ENCODE measurements around the gene HECTD1. TPM values are rescaled to one million over a fixed set of nuclear protein-coding genes. Genes with fewer than 3 reads are reported as not detected.

The HECTD1 gene
- total and polyA plus RNA-seq, 8 donors, result 33.5 to 529 (median 182) TPM

DNA sequence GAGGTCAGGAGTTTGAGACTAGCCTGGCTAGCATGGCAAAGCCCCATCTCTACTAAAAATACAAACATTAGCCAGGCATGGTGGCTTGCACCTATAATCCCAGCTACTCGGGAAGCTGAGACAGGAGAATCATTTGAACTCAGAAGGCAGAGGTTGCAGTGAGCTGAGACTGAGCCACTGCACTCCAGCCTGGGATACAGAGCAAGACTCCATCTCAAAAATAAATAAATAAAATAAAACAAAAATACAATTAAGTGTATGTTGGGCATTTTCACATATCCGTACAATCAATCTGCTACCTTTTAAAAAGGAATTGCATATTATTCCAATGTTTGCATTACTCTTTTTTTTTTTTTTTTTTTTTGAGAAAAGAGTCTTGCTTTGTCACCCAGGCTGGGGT is 47.7 kb upstream of the HECTD1 start:
- 89 to 96% (median 92%) methylated on average over 2 of the region's 2 CpGs for whole genome bisulfite sequencing, 5 donors
- H3K36me3 ChIP-seq, result no peaks in the 10 kb centered on the region
- H3K9me3 ChIP-seq, result no peaks in the 10 kb centered on the region
- peaks cover 7 to 18% (median 10%) of the 10 kb centered on the region in 4 donors for H3K4me1 ChIP-seq
- no peaks in the 10 kb centered on the region for H3K27me3 ChIP-seq
- H3K4me3 ChIP-seq, result no peak overlapping the region
- H3K27ac ChIP-seq, result no peak overlapping the region
- TF ChIP-seq POLR2A (IDR thresholded peaks at IDR 0.05) (no peak), POLR2AphosphoS5 (IDR thresholded peaks at IDR 0.05) (no peak), EP300 (IDR thresholded peaks at IDR 0.05) (no peak)
- TF ChIP-seq, protein P1, sequence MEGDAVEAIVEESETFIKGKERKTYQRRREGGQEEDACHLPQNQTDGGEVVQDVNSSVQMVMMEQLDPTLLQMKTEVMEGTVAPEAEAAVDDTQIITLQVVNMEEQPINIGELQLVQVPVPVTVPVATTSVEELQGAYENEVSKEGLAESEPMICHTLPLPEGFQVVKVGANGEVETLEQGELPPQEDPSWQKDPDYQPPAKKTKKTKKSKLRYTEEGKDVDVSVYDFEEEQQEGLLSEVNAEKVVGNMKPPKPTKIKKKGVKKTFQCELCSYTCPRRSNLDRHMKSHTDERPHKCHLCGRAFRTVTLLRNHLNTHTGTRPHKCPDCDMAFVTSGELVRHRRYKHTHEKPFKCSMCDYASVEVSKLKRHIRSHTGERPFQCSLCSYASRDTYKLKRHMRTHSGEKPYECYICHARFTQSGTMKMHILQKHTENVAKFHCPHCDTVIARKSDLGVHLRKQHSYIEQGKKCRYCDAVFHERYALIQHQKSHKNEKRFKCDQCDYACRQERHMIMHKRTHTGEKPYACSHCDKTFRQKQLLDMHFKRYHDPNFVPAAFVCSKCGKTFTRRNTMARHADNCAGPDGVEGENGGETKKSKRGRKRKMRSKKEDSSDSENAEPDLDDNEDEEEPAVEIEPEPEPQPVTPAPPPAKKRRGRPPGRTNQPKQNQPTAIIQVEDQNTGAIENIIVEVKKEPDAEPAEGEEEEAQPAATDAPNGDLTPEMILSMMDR (IDR thresholded peaks at IDR 0.05), result no peak
- intact Hi-C loops (cut with DNase I; ENCODE audit: low total_unique reads), result no loop called here
- no peak for DNase-seq

DNA sequence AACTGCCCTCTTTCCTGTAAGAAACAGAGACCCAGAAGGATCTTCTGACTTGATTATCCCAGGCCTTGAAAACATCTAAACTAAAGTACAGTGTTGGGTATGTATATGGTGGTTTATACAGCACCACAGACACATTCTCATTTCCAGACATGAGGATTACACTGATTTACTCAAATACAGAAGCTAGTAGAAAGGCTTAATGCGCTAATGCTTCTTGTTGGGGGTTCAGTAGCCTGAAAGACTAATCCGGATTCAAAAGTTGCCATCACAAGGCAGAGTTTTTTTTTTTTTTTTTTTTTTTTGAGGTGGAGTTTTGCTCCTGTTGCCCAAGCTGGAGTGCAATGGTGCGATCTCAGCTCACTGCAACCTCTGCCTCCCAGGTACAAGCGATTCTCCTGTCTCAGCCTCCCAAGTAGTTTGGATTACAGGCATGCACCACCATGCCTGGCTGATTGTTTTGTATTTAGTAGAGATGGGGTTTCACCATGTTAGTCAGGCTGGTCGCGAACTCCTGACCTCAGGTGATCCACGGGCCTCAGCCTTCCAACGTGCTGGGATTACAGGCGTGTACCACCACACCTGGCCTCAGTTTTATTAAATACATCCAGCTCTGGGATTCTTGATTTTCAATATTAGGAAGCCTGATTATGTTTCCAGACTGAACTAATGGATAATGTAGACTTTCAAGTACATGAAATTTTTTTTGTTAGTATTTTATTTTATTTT is 46.3 kb upstream of the HECTD1 start:
- Histone ChIP-seq H3K27me3 (no peaks in the 10 kb centered on the region), H3K4me3 (no peak overlapping the region), H3K4me1 (peaks cover 7 to 18% (median 10%) of the 10 kb centered on the region in 4 donors), H3K36me3 (no peaks in the 10 kb centered on the region), H3K27ac (no peak overlapping the region), H3K9me3 (no peaks in the 10 kb centered on the region)
- no peak for DNase-seq
- WGBS, 5 donors, result 92 to 93% (median 93%) methylated on average over 9 of the region's 9 CpGs
- intact Hi-C loops (cut with DNase I; ENCODE audit: low total_unique reads), result no loop called here
- TF ChIP-seq POLR2AphosphoS5 (IDR thresholded peaks at IDR 0.05) (no peak), POLR2A (IDR thresholded peaks at IDR 0.05) (no peak), EP300 (IDR thresholded peaks at IDR 0.05) (no peak)
- TF ChIP-seq, protein P1 (IDR thresholded peaks at IDR 0.05), result no peak

DNA sequence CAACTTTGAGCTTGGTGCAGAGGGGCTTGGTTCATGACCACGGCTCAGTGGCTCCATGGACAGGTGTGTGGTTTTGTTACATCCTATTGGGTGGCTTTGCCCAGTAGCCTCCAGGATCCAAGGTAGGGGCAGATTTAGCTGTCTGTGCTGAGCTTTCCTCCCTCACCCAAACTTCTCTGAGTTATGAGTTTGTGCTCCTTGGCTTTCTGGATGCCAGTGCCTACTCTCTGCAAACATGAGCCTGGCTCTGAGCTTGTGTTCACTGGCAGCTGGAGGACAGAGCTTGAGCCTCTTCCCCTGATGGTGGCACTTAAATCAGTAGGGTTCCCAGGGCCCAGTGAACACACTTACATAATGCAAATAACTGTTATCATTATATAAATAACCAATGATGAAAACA is 45.3 kb upstream of the HECTD1 start:
- Histone ChIP-seq H3K4me3 (no peak overlapping the region), H3K36me3 (no peaks in the 10 kb centered on the region), H3K4me1 (peaks cover 6 to 13% (median 10%) of the 10 kb centered on the region in 4 donors), H3K27me3 (no peaks in the 10 kb centered on the region), H3K27ac (peak overlapping the region in 1 of 5 donors; percentile 20), H3K9me3 (no peaks in the 10 kb centered on the region)
- 62 to 85% (median 75%) methylated on average over 1 of the region's 1 CpG for WGBS, 5 donors
- intact Hi-C loops (cut with DNase I; ENCODE audit: low total_unique reads), result no loop called here
- no peak for TF ChIP-seq POLR2A (IDR thresholded peaks at IDR 0.05)
- no peak for TF ChIP-seq POLR2AphosphoS5 (IDR thresholded peaks at IDR 0.05)
- no peak for TF ChIP-seq EP300 (IDR thresholded peaks at IDR 0.05)
- TF ChIP-seq, protein P1 (IDR thresholded peaks at IDR 0.05), result no peak
- no peak for DNase-seq

DNA sequence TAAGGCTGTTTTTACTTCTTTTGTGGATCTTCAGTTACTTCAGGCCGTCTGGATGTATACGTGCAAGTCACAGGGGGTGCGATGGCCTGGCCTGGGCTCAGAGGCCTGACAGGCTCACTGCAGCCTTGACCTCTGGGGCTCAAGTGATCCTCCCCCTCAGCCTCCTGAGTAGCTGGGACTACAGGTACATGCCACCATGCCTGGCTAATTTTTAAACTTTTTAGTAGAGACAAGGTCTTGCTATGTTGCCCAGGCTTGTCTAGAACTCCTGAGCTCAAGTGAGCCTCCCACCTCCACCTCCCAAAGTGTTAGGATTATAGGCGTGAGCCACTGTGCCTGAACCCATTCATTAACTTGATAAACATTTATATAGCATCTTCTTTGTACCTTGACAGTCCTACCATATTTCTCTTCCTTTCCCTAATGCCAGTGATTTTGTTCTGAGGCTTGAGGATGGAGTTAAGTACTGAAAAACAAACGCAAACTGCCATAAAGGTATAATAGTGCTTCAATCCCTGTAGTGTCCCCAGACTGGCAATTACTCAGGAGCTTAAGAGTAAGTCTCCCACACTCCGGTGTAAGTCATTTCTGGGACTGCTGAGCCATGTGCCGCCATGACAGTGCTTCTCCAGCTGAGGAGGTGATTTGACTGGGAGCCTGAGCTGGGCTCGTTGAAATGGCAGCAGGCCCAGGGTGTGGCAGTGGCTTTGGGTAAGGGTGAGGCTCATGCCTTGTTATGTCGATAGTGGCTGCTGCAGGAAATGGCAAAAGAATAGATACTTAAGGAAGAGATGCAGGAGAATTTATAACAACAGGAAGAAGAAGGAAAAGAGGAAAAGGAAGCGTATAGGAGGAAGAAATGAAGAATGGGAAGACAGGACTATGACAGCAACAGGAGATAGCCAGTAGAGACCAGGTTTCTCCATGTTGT is 43.7 kb upstream of the HECTD1 start:
- Histone ChIP-seq H3K27ac (peak overlapping the region in 2 of 5 donors; percentile 4 to 25), H3K9me3 (no peaks in the 10 kb centered on the region), H3K27me3 (no peaks in the 10 kb centered on the region), H3K36me3 (no peaks in the 10 kb centered on the region), H3K4me3 (no peak overlapping the region), H3K4me1 (peaks cover 0 to 5% (median 4%) of the 10 kb centered on the region in 4 donors)
- intact Hi-C loops (cut with DNase I; ENCODE audit: low total_unique reads), result no loop called here
- 61 to 68% (median 66%) methylated on average over 7 to 10 of the region's 10 CpGs for WGBS, 5 donors
- DNase-seq, result peak; percentile 37 to 41
- TF ChIP-seq POLR2AphosphoS5 (IDR thresholded peaks at IDR 0.05) (no peak), EP300 (IDR thresholded peaks at IDR 0.05) (no peak), POLR2A (IDR thresholded peaks at IDR 0.05) (no peak)
- TF ChIP-seq, protein P1 (IDR thresholded peaks at IDR 0.05), result no peak

All from stomach (tissue), 9 donors.